Caco-2 (cell line): ENCODE measurements around the gene SPP1. TPM values are rescaled to one million over a fixed set of nuclear protein-coding genes. Genes with fewer than 3 reads are reported as not detected.

Experiments
- BruUV-seq: library from RNA; stranded (reverse); fragments of 400-500 nt; replicated peaks from 2 replicates; lab custom pipeline; 2021; lab: Mats Ljungman, UMichigan
- CTCF ChIA-PET: fragments of 300-600 bp; sonication (Branson Sonifier 250); formaldehyde crosslinking; loops from one replicate; lab custom pipeline; 2022; ENCODE audit warnings: antibody characterized with exemption; lab: Charles Lee
- POLR2A ChIA-PET: fragments of 300-600 bp; sonication (Branson Sonifier 250); formaldehyde crosslinking; loops from one replicate; lab custom pipeline; 2022; ENCODE audit warnings: antibody characterized with exemption; lab: Charles Lee
- DNase-seq, 2 experiments: peaks; one replicate each; pipeline versions ENCODE4 v3.0.0 to v3.0.0-alpha.2; 2020 to 2022
- H3K27me3 ChIP-seq: replicated peaks from 2 replicates; pipeline ENCODE4 v1.6.0; 2011; ENCODE audit warnings: low read length; ENCODE audit not compliant: control insufficient read depth, insufficient read depth
- H3K36me3 ChIP-seq: 2 replicates; pipeline ENCODE4 v1.5.1; 2011; ENCODE audit warnings: low read length; ENCODE audit not compliant: control insufficient read depth, insufficient read depth
- H3K4me1 ChIP-seq: fragments of 250-450 bp; sonication (Bioruptor Pico); 2 replicates; pipeline ENCODE4 v1.5.1; 2020; ENCODE audit warnings: mild to moderate bottlenecking
- H3K4me3 ChIP-seq: 2 replicates; pipeline ENCODE4 v1.5.1; 2011; ENCODE audit warnings: low read depth, mild to moderate bottlenecking, control low read depth, low read length
- H3K9me3 ChIP-seq: fragments of 250-450 bp; sonication (Bioruptor Pico); 2 replicates; pipeline ENCODE4 v1.5.1; 2020; ENCODE audit warnings: mild to moderate bottlenecking, moderate library complexity
- H3K27ac Mint-ChIP-seq: one replicate; pipeline ENCODE4 v1.8.0; 2022; ENCODE audit warnings: mixed read lengths; ENCODE audit not compliant: unreplicated experiment
- H3K27me3 Mint-ChIP-seq: one replicate; pipeline ENCODE4 v1.8.0; 2022; ENCODE audit warnings: mixed read lengths; ENCODE audit not compliant: insufficient read depth, unreplicated experiment
- H3K36me3 Mint-ChIP-seq: one replicate; pipeline ENCODE4 v1.8.0; 2022; ENCODE audit warnings: mild to moderate bottlenecking, mixed read lengths; ENCODE audit not compliant: insufficient read depth, unreplicated experiment
- H3K4me1 Mint-ChIP-seq: one replicate; pipeline ENCODE4 v1.8.0; 2022; ENCODE audit warnings: low read depth, mixed read lengths; ENCODE audit not compliant: unreplicated experiment
- H3K4me3 Mint-ChIP-seq: one replicate; pipeline ENCODE4 v1.8.0; 2022; ENCODE audit warnings: mild to moderate bottlenecking, moderate library complexity, mixed read lengths; ENCODE audit not compliant: unreplicated experiment
- H3K9me3 Mint-ChIP-seq: one replicate; pipeline ENCODE4 v1.8.0; 2022; ENCODE audit warnings: mixed read lengths; ENCODE audit not compliant: unreplicated experiment
- CTCF ChIP-seq, 2 experiments: fragments of 200-600 bp in 1 of 2; IDR thresholded peaks; 1 replicate in 1 of 2; 2 replicates in 1 of 2; pipeline versions ENCODE4 v1.5.1 to v1.8.0; 2011 to 2022; ENCODE audit warnings: antibody characterized with exemption in 1 of 2, control low read depth in 1 of 2, inconsistent platforms in 1 of 2, low read depth in 1 of 2, low read length in 1 of 2, mild to moderate bottlenecking in 1 of 2, moderate library complexity in 1 of 2; ENCODE audit not compliant: insufficient read depth in 1 of 2, severe bottlenecking in 1 of 2, unreplicated experiment in 1 of 2
- intact Hi-C: fragments of 100-400 bp; cut with micrococcal nuclease; formaldehyde crosslinking; loops from one replicate; pipeline ENCODE4 v1.10.0; 2022; ENCODE audit not compliant: unreplicated experiment
- total RNA-seq: library from RNA; stranded (reverse); gene quantifications from 2 replicates; pipeline ENCODE4 v1.2.3, GENCODE V29; 2022

SPP1 gene
- total RNA-seq, 1 experiment from 2014 or later, result 0.77 TPM

GRCh38 chr4:88014386-88014905 is 38.9 kb downstream of the SPP1 start:
- ChIA-PET POLR2A (no interaction called here), CTCF (no interaction called here)
- Histone ChIP-seq H3K27me3 (no peaks in the 10 kb centered on the region), H3K9me3 (no peaks in the 10 kb centered on the region), H3K36me3 (no peaks in the 10 kb centered on the region), H3K4me3 (no peak overlapping the region), H3K4me1 (no peaks in the 10 kb centered on the region)
- intact Hi-C loops, result no loop called here
- TF ChIP-seq CTCF (IDR thresholded peaks at IDR 0.05; ENCODE audit: insufficient read depth in 1 of 2, low read depth in 1 of 2, low read length in 1 of 2, severe bottlenecking in 1 of 2, unreplicated experiment in 1 of 2), result no peak
- H3K27ac Mint-ChIP-seq, result no peak overlapping the region
- no peaks in the 10 kb centered on the region for H3K27me3 Mint-ChIP-seq
- DNase-seq, result no peak
- no peak overlapping the region for H3K4me3 Mint-ChIP-seq
- H3K9me3 Mint-ChIP-seq, result no peaks in the 10 kb centered on the region
- no peaks in the 10 kb centered on the region for H3K36me3 Mint-ChIP-seq
- no peaks in the 10 kb centered on the region for H3K4me1 Mint-ChIP-seq
- BruUV-seq, result no TSS peak

- TF ChIP-seq CTCF (IDR thresholded peaks at IDR 0.05; ENCODE audit: insufficient read depth in 1 of 2, low read depth in 1 of 2, low read length in 1 of 2, severe bottlenecking in 1 of 2, unreplicated experiment in 1 of 2), result no peak
- no peaks in the 10 kb centered on the region for H3K36me3 Mint-ChIP-seq
- H3K9me3 Mint-ChIP-seq, result no peaks in the 10 kb centered on the region
- no peaks in the 10 kb centered on the region for H3K27me3 ChIP-seq
- no peaks in the 10 kb centered on the region for H3K9me3 ChIP-seq
- intact Hi-C loops, result no loop called here
- BruUV-seq, result no TSS peak
- H3K4me3 Mint-ChIP-seq, result no peak overlapping the region
- no peaks in the 10 kb centered on the region for H3K4me1 ChIP-seq
- no peak overlapping the region for H3K4me3 ChIP-seq
- ChIA-PET POLR2A (no interaction called here), CTCF (no interaction called here)
- H3K36me3 ChIP-seq, result no peaks in the 10 kb centered on the region
- DNase-seq, result no peak
- H3K27me3 Mint-ChIP-seq, result no peaks in the 10 kb centered on the region
- no peak overlapping the region for H3K27ac Mint-ChIP-seq
- H3K4me1 Mint-ChIP-seq, result no peaks in the 10 kb centered on the region
These were observed 40.3 kb downstream of the SPP1 start for GRCh38 chr4:88015659-88016295.

- ChIA-PET POLR2A (no interaction called here), CTCF (interaction anchor here (1.0 kb wide), 1 partner anchor 37 kb away, joined by 3 read pairs; no protein-coding TSS in a partner anchor)
- H3K4me3 Mint-ChIP-seq, result no peak overlapping the region
- BruUV-seq, result no TSS peak
- Histone ChIP-seq H3K9me3 (no peaks in the 10 kb centered on the region), H3K4me1 (no peaks in the 10 kb centered on the region), H3K36me3 (no peaks in the 10 kb centered on the region), H3K4me3 (no peak overlapping the region), H3K27me3 (no peaks in the 10 kb centered on the region)
- no peak for TF ChIP-seq CTCF (IDR thresholded peaks at IDR 0.05; ENCODE audit: insufficient read depth in 1 of 2, low read depth in 1 of 2, low read length in 1 of 2, severe bottlenecking in 1 of 2, unreplicated experiment in 1 of 2)
- H3K4me1 Mint-ChIP-seq, result no peaks in the 10 kb centered on the region
- H3K27me3 Mint-ChIP-seq, result no peaks in the 10 kb centered on the region
- H3K27ac Mint-ChIP-seq, result no peak overlapping the region
- no peaks in the 10 kb centered on the region for H3K36me3 Mint-ChIP-seq
- intact Hi-C loops, result no loop called here
- H3K9me3 Mint-ChIP-seq, result no peaks in the 10 kb centered on the region
- no peak for DNase-seq
These were observed 42.2 kb downstream of the SPP1 start for GRCh38 chr4:88017516-88018297.
